DMS79 treated with DMSO at 0.1 percent for 48 hours (cell line): ENCODE data around the gene PAQR5.

Experiments used
- DNase-seq: peaks from one replicate; lab custom pipeline; 2025; lab: John Stamatoyannopoulos, UW

PAQR5 gene

DNA sequence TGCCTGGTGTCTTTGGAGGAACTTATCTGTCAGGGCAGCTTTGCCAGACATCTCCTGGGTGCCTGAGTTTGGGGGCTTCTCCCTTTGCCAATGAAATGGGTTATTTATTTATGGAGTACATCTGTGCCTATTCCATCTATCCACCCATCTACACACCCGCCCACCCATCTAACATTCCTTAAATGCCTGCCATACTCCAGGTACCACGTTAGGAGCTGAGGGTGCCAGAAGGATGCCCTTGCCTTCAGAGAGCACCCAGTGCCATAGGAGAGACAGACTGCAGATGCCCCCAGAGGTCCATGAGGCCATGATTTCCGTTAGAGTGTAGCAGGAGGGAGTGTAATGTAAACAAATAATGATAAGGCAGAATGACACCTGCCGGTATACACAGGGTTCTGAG lies 93.6 kb downstream of the PAQR5 start:
- DNase-seq: no peak

DNA sequence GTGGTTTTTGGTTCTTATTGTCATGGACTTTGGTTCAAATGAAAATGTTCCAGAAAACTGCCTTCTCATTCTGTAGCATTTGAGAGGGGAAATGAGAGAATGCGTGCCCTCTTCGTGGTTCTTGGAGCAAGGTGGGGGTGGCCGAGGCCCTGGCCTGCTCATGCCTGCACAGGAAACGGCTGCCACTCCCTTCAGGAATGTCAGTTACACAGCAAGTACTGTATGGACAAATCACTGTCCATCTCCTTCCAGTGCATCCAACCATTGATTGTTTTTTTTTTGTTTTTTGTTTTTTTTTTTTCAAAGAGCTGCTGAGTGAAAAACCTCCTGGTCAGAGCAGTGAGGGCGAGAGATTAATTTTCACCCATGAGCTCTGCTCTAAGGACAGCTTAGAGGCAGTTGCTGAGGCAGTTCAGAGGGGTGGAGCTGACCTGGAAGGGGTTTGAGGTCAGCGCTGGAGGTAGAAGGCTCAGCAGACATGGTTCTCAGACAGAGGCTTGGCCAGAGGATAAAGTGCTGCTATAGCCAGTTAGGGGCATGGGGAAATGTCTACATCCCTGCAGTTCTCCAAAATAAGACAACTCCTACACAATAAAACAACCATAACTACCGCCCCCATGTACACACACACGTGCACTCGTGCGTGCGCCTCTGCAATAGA lies 95.2 kb downstream of the PAQR5 start:
- no peak for DNase-seq

DNA sequence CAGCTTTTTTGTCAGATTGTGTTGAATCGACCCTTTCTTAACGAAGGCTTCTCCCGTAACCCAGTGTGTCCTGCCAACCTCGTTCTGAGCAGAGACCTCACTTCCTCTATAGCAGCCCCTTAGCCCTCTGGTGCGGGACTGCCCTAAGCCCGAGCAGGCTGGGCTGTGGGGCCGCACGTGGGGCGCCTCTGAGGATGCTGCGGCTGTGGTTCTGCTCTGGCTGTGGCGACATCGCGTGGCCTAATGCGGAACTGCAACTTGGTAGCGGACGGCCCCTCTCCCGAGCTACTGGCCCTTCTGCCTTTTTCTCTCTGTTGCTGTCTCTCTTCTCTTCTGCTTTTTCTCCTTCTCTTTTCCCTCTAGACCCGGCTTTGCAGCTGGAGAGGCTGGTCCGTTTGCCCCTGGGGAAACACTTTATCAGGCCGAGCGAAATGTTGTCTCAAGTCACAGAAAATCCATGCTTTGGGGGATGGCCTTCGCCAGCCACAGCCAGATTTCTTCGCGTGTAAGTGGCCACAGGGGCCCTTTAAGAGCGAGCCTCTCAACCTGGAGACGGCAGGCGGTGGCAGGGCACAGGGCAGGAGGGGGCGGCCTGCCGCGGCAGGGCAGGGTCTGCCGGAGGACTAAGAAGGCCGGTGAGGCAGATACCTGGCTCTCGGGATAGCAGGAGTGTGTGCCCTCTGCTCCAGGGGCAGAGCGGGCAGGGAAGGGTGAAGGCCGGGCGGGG lies 96.0 kb downstream of the PAQR5 start:
- peak; percentile 14 for DNase-seq

DNA sequence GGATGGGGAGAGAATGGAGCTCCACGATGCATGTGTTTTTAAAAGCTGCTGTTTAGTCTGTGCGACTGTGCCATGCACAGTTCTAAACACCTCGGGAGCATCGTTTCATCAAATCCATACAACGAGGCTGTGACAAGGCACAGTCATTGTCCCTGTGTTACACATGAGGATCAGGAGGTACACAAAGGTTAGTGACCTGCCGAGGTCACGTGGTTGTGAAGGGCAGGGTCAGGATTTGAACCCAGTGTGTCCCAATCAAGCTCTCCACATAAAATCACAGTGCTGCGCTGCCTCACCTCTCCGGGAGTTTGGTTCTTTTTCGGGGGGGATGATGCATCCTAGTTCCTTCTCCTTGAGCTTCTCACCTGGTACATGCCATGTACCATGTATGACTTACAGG lies 96.7 kb downstream of the PAQR5 start:
- DNase-seq: no peak

DNA sequence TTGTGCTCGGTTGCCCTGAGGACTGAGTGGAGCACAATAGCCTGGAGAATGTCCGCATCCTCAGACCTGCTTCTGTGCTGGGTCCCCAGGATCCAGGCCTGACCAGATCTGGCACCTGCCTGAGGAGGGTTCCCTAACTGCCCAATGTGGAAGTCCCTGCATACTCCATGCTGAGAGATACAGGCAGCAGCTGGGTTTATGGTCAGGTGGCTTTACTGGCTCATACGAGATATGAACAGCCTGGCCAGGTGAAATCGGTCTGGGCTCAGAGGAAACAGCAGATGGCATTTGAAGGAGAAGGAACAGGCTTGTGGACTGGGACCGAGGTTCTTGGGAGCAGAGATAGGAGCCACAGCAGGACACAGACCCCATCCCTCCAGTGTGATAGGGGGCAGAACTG lies 97.3 kb downstream of the PAQR5 start:
- no peak for DNase-seq

DNA sequence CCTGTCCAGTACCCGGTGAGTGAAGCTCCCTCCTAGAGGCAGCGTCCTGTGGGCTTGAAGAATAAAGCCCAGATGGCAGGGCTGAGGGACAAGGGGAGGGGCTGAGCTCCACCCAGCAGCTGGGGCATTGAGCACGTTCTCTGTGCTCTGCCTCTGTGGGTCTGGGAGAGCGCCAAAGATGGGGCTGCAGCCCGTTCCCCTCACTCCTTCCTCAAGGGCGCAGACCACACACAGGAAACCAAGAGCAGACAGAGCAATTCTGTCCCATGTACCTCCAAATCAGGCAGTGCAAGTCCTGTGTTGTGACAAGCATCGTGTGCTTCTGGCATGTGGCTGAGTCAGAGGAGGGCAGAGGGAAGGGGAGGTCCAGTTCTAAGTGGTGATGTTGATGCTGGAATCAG lies 99.8 kb downstream of the PAQR5 start:
- no peak for DNase-seq

DNA sequence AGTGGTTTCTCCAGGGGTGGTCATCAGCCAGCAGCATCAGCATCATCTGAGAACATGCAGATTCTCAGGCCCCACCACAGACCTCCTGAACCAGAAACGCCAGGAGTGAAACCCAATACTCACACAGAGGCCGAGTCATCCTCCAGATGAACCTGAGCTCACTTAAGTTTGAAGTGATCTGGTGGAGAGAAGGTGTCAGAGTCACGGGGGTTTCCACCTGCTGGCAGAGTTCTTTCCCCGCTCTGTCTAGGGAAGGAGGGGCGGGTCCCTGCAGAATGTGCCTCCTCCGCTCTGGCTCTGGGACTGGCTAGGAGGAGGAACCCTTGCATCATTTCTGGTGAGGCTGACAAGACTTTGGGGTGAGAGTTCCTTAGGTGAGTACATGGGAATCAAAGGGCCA lies 102.1 kb downstream of the PAQR5 start:
- no peak for DNase-seq

DNA sequence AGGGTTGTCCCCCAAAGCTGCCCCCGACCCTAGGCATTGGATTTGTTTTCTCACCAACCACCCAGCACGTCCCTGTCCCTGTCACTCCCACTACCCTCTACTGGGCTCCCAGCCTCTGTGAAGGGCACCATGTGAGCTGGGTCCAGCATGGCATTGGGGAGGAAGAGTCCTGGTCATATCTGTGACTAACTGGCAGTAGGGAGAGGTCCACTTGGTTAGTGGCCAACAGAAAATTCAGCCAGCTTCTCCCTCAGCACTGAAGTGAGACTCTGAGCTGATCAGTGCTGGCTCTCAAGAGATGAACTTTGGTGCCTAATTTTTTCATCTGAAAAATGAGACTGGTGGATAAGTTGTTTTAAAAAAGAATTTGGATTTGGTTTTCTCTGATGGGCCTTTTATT lies 104.1 kb downstream of the PAQR5 start:
- no peak for DNase-seq

DNA sequence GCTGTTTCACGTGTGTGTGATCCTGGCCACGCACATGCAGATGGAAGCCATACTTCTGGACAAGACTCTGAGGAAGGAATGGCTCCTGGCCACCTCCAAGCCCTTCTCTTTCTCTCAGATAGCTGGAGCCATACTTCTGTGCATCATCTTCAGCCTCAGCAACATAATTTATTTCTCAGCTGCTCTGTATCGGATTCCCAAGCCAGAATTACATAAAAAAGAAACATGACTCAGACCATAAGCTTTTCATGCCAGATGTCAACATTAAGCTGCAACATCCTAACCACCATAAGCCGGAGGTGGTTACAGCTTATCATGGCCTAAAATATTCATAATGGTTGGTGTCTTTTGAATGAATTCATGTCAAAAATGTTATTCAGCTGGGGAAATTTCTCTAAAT lies 104.9 kb downstream of the PAQR5 start:
- no peak for DNase-seq

DNA sequence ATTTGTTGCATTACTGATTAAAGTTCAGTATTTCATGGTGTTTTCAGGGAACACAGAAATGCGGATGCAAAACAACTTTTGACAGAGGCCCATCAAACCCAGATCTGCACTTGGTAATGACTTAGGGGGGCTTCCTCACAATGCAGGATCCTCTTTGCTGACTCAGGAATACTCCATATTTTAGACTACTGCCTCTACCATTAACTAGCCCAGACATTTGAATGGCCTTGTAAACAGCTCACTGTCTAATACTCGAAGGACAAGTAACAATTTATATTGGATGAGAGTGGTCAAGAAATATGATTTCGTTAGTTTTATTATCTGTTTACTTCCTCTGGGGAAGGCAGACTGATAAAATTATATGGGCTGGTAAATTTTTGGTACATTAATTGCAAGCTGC lies 106.4 kb downstream of the PAQR5 start:
- no peak for DNase-seq

DNA sequence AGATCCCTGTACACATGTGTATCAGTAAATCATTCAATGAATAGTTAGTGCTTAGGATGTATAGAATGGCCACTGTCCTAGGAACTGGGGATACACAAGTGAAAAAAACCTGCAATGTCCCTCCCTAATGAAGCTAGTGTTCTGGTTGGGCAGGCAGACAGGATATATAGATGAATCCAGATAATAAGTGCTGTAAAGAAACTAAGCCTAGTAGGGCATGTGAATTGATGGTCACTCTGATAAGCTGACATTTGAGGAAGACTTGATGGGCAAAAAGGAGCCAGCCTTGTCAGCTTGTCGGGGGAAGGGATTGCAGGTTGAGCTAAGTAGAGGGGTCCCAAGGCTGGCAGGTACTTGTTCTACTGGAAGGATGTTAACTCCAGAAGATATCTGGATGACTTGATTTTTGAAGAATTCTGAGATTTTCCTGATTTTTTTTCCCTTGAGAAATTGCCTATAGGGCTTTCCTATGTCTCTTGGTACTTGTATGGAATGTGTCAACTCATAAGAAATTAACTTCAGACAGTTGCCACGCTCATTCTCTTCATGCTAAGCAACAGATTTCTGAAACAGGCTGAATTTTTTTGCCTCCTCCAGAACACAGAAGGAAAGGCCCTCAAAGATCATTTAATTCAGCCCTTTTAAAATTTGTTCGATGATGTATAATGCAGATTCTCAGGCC lies 109.1 kb downstream of the PAQR5 start:
- no peak for DNase-seq

DNA sequence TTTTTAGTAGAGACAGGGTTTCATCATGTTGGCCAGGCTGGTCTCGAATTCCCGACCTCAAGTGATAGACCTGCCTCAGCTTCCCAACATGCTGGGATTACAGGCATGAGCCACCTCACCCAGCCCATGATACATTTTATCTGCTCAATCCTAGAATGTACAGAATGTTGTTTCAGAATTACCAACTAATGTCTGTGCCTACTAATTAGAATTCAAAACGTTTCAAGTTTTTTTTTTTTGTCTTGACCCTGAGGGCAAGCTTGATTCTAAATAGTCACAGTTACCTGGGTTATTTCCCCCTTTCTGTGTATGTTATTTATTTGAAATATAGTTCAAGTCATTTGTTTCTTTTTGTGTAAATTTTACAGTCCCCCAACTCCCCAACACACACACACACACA lies 110.1 kb downstream of the PAQR5 start:
- no peak for DNase-seq

DNA sequence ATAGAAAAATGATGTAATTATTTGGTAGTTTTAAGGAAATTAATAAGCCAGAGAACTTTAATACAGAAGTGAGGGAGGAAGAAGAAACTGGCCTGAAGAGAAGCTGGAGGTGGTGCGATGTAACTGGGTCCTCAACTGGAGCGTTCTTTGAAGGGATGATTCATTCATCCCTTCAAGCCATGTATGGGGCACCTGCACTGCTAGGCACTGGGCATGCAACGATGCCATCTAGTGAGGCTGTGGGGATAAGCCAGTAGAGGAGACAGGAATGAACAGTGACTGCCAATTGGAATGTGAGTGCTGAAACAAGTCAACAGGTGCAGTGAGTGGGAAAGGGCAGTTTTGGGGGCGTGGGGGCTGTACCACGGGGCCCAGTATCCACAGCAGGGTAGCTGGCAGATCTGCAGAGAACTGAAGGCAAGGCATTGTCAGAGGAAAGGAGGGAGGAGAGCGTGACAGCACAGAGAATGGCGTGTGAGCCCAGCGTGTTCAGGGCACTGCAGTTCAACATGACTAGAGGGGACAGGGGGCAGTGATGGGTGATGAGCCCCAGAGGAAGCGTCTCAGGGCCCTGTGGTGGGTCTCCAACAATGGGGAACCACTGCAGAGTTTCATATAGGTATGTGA lies 111.6 kb downstream of the PAQR5 start:
- DNase-seq: peak; percentile 13

DNA sequence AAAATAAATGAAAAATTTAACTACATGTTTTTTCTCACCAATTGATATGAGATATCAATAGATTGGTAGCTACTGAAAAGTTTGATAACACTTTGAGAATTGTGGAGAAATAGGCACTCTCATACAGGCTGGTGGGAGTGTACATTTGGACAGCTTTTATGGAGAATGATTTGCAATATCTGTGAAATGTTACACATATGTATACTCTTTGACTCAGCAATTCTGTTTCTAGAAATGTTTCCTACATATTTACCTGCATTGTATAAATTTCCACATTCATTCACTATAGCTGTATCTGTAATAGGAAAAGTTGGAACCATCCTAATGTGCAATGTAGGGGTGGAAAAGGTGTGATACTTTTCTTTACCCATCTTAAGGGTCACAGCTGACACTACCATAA lies 113.6 kb downstream of the PAQR5 start:
- no peak for DNase-seq

DNA sequence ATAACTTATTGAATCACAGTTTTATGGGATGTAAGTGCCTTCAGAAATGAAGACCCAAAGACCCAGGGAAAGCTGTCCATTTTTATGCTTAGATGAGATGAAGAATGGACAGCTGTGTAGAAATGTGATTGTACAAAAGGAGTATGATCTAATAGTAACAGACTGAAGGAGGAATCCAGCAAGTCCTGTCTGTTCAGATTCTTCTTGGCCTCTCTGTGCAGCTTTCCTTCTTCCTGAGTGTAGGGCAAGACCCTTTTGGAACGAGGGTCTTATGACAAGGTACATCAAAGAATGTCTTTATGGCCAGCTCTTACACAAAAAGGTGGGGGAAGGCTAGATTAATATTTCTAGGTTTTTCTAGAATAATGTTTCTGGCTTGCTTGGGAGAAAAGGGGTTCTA lies 114.0 kb downstream of the PAQR5 start:
- DNase-seq: no peak

DNA sequence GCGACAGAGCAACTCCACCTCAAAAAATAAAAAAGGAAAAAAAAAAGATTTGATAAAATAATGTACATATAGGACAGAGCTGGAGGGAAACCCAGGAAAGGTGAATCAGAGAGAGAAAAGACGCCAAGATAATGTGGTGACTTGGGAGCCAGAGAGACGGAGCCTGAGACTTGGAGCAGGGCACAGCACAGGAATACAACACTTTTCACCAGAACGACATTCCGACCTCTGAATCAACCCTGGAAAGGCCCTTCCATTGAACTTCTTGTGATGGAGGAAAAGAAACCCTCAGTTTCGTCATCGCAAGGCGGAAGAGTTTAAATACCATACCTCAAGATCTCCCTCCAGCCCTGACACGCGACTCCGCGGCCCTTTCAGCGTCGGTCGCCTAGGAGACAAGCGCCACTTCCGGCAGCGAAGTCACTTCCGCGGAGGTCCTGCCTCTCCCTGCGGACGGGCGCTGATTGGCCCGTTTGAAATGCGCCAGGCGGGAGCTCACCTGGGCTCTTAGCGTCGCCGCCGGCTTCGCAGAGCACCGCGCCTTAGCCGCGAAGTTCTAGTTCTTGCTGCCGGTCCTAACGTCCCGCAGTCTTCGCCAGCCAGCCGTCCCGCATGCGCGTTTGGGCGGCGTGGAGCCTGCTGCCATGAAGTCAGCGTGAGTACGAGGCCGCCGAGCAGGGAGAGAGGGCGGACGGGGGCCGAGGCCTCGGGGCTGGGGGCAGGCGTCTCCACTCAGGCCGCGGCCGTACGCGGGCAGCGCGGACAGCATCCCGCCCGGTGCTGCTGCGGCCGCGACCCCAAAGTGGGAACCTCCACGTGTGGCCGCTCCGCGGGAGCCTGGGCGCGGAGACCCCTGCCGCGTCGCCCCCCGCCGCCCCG lies 115.3 kb downstream of the PAQR5 start, which contains the start of gene KIF23:
TSS of gene KIF23 (plus strand) at position 528 of the 879 bp plus-strand sequence. CDS start at position 645, 117 bp downstream.
- peak; percentile 68 for DNase-seq

DNA sequence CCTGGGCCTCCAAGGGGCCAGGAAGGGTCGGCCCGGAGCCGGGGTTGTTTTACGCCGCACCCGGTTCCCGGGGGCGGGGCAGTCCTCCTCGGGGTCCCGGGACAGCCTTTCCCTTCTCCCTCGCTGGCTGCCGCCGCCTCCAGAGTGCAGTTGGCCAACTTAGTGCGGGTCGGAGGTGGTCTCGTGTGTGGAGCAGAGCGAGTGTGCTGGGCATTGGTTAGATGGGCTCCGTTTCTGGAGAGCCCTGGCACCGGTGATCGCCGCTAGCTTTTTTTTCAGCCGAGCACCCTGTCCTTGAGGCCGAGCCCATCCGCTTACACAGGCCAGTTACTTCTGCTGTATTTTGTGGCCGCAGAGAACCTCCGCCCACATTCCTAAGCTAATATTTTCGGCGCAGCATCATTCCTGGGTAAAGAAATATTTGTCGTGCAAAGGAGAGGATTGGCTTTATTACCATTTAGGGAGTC lies 116.0 kb downstream of the PAQR5 start:
- DNase-seq: peak; percentile 32

DNA sequence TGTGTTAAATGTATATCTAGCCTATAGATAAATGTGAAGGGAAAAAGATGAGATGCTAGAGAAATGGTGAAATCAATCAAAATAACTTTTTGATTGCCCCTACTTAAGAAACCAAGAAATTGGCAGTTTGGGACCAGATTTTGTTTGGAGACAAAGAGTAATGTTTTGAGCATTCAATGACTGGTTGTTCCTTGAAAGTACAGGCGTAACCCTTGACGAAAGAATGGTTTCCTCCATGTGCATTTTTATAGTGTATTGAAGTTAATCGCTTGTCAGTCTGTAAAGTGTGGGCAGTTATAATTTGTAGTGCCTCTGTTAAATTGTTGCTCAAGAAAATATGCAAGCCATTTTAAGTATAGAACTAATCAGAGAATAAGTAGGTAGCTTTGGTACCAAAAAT lies 116.7 kb downstream of the PAQR5 start:
- no peak for DNase-seq

DNA sequence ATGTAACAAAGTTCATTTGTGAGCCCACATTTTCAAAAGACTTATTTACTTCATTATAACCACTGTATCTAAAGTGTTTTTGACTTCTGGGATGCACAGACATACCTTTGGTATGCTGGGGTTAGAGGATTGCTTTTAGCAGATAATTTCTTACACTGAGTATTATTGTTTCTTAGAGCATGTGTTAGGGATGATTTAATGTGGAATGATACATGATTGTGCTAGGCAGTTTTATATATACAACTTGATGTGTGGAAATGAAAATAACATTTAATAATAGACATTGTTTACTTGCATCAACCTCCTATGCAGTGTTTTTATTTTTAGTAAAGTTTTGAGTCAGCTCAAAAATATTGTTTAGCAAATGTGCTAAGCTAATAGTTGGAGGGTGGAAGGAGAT lies 118.9 kb downstream of the PAQR5 start:
- DNase-seq: no peak

DNA sequence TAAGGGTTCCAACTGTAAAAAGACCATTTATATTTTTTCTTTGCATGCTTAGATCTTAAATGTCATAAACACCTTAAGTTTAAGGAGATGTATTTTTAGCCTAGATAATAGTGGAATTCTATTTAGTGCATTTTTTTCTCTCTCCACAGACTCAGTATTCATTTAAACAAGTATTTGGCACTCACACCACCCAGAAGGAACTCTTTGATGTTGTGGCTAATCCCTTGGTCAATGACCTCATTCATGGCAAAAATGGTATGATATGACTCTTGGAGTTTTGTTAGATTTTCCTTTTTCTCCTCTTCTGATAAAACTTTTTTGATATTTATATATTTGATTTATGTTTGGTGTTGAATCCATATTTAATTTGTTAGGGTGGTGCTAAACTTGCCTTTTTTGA lies 122.8 kb downstream of the PAQR5 start:
- no peak for DNase-seq

DNA sequence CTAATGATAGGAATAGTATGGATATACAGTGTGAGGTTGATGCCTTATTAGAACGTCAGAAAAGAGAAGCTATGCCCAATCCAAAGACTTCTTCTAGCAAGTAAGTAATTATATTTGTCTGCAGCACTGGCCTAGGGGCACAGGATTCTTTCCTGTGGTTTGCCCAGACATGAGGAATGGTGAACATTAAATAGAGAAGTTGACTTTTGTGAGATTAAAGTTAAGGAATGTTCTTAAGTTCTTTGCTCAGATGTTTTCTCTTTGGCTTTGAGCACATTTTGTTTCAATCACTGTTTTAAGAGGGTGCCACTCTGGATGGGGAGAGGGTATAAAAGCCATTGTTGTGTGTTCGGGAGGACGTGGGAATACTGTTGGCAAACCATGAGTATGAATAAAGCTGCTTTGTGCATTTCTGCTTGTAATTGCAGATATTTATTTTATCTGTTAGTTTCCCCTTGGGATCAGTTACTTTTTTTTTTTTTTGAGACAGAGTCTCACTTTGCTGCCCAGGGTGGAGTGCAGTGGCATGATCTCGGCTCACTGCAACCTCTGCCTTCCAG lies 123.7 kb downstream of the PAQR5 start:
- DNase-seq: no peak
